Nephron (organoid): ENCODE results near the gene BRWD1.

Experiments
- H3K27ac Mint-ChIP-seq, 3 experiments: 2 replicates each; pipeline ENCODE4 v1.8.0; 2020; ENCODE audit warnings: mixed read lengths in 3 of 3, mild to moderate bottlenecking in 2 of 3, moderate library complexity in 1 of 3
- H3K27me3 Mint-ChIP-seq: 2 replicates; pipeline ENCODE4 v1.8.0; 2021; ENCODE audit warnings: low read depth, mild to moderate bottlenecking, moderate library complexity, mixed read lengths
- H3K36me3 Mint-ChIP-seq: 2 replicates; pipeline ENCODE4 v1.8.0; 2020; ENCODE audit warnings: low read depth, mixed read lengths
- H3K4me1 Mint-ChIP-seq: 2 replicates; pipeline ENCODE4 v1.8.0; 2020; ENCODE audit warnings: mixed read lengths
- H3K4me3 Mint-ChIP-seq, 3 experiments: 2 replicates each; pipeline ENCODE4 v1.8.0; 2020; ENCODE audit warnings: mild to moderate bottlenecking in 3 of 3, mixed read lengths in 3 of 3, moderate library complexity in 2 of 3
- H3K9me3 Mint-ChIP-seq: 2 replicates; pipeline ENCODE4 v1.8.0; 2020; ENCODE audit warnings: mixed read lengths
- TF ChIP-seq, protein P1 (sequence below), 3 experiments: fragments of 200-600 bp; sonication (generic); IDR thresholded peaks; one replicate each; pipeline ENCODE4 v1.5.0; 2021; ENCODE audit warnings: antibody characterized with exemption in 3 of 3; ENCODE audit not compliant: unreplicated experiment in 3 of 3

BRWD1 gene

DNA sequence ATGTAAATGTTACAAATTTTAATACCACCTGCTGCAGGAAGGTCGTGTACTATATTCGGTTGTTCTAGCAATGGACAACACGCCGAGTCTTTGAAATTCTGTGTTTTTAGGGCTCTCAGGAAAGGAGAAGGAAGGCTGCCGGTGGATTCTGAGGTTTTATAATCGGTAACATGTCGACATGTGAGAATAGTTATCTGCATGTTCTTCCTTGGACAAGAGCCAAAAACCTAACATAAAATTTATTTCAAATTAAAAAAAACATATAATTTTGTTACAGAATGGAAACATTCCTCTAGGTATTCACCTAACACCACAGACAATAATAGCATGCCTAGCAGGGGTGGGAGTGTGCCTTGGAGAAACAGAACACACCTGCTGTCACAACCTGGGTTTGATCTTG, 135.0 kb downstream of the BRWD1 start:
- H3K4me1 Mint-ChIP-seq = peaks cover 38% of the 10 kb centered on the region
- no peak overlapping the region for H3K4me3 Mint-ChIP-seq
- no peaks in the 10 kb centered on the region for H3K9me3 Mint-ChIP-seq
- no peak overlapping the region for H3K27ac Mint-ChIP-seq
- TF ChIP-seq, protein P1, sequence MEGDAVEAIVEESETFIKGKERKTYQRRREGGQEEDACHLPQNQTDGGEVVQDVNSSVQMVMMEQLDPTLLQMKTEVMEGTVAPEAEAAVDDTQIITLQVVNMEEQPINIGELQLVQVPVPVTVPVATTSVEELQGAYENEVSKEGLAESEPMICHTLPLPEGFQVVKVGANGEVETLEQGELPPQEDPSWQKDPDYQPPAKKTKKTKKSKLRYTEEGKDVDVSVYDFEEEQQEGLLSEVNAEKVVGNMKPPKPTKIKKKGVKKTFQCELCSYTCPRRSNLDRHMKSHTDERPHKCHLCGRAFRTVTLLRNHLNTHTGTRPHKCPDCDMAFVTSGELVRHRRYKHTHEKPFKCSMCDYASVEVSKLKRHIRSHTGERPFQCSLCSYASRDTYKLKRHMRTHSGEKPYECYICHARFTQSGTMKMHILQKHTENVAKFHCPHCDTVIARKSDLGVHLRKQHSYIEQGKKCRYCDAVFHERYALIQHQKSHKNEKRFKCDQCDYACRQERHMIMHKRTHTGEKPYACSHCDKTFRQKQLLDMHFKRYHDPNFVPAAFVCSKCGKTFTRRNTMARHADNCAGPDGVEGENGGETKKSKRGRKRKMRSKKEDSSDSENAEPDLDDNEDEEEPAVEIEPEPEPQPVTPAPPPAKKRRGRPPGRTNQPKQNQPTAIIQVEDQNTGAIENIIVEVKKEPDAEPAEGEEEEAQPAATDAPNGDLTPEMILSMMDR (IDR thresholded peaks at IDR 0.05; ENCODE audit: unreplicated experiment in 3 of 3) = no peak
- H3K27me3 Mint-ChIP-seq = no peaks in the 10 kb centered on the region
- peaks cover 36% of the 10 kb centered on the region for H3K36me3 Mint-ChIP-seq

GRCh38 chr21:39176271-39176709, 137.1 kb downstream of the BRWD1 start:
- Mint-ChIP-seq H3K4me1 (peaks cover 28% of the 10 kb centered on the region), H3K27ac (no peak overlapping the region), H3K9me3 (no peaks in the 10 kb centered on the region), H3K27me3 (no peaks in the 10 kb centered on the region), H3K4me3 (no peak overlapping the region), H3K36me3 (peaks cover 49% of the 10 kb centered on the region)
- TF ChIP-seq, protein P1 (IDR thresholded peaks at IDR 0.05; ENCODE audit: unreplicated experiment in 3 of 3) = no peak

DNA sequence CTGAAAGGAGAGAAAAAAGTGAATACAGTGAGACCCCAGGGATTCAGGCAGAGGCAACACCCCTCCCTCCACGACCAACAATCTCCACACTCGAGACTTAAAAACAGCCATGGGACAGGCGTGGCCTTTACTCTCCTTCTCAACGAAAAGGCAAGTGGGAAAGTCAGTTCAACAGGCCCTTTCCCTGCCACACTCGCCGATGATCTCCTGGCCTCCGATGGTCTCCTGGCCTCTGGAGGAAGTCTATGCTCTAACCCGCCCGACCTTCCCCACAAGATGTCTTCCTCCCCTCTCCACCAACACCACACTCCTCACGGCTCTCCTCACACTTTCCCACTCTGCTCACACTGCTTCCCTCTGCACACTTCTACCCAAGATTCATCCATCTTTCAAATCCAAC, 137.8 kb downstream of the BRWD1 start:
- peaks cover 52% of the 10 kb centered on the region for H3K36me3 Mint-ChIP-seq
- no peak overlapping the region for H3K27ac Mint-ChIP-seq
- H3K4me1 Mint-ChIP-seq = peaks cover 27% of the 10 kb centered on the region
- TF ChIP-seq, protein P1 (IDR thresholded peaks at IDR 0.05; ENCODE audit: unreplicated experiment in 3 of 3) = no peak
- H3K27me3 Mint-ChIP-seq = no peaks in the 10 kb centered on the region
- H3K4me3 Mint-ChIP-seq = no peak overlapping the region
- no peaks in the 10 kb centered on the region for H3K9me3 Mint-ChIP-seq

GRCh38 chr21:39175154-39175553, 138.3 kb downstream of the BRWD1 start:
- H3K27me3 Mint-ChIP-seq = no peaks in the 10 kb centered on the region
- no peak overlapping the region for H3K27ac Mint-ChIP-seq
- peaks cover 22% of the 10 kb centered on the region for H3K4me1 Mint-ChIP-seq
- TF ChIP-seq, protein P1 (IDR thresholded peaks at IDR 0.05; ENCODE audit: unreplicated experiment in 3 of 3) = peak; percentile 44 to 74 (median 53)
- H3K36me3 Mint-ChIP-seq = peaks cover 52% of the 10 kb centered on the region
- H3K4me3 Mint-ChIP-seq = no peak overlapping the region
- H3K9me3 Mint-ChIP-seq = no peaks in the 10 kb centered on the region

DNA sequence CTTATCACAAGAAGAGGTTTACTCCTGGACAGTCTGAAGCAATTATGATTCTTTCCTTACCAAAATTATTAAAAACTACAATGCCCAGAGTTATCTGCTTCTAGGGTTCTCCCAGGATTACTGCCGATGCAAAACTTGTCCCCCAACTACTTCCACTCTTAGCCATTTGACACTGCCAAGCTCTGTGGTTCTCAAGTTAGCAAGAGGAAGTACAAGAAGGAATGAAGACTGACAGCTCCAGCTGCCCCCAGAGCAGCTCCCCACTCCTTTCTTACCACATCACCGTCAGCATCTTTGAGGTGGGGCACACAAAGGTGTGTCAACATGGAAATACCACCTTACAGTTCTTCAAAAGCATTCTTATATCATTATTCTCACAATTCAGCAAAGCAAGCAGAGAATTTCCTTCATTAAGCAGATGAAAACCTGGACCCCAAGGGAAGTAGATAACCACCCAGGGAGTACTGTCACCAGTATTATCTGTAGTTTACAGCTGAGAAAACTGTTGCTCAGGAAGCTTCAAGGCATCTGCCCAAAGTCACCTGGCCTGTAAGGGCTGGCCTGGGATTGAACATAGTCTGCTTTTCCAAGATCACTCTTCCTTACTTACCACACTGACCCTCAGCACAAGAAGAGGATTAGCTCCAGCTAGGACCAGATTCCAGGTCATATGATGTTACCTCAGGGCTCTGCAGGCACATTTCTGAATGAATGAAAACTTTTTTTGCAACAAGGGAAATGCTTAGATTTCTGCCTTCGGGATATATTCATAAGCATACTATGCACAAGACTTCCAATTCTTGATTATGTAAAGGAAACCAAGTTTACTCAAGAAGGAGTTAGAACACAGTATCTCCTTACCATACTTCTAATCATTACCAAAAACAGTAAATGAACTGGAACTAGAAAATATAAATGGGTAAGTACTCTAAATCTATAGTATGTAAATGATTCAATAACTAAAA, 139.4 kb downstream of the BRWD1 start:
- TF ChIP-seq, protein P1 (IDR thresholded peaks at IDR 0.05; ENCODE audit: unreplicated experiment in 3 of 3) = no peak
- H3K9me3 Mint-ChIP-seq = no peaks in the 10 kb centered on the region
- peaks cover 22% of the 10 kb centered on the region for H3K4me1 Mint-ChIP-seq
- peaks cover 51% of the 10 kb centered on the region for H3K36me3 Mint-ChIP-seq
- H3K4me3 Mint-ChIP-seq = no peak overlapping the region
- H3K27ac Mint-ChIP-seq = no peak overlapping the region
- H3K27me3 Mint-ChIP-seq = no peaks in the 10 kb centered on the region
